A549 (cell line): ENCODE results near the gene P4HTM.

Experiments
- BHLHE40 ChIP-seq: IDR thresholded peaks from 2 replicates; pipeline ENCODE4 v1.6.1; 2012; ENCODE audit warnings: low read depth, low read length, inconsistent platforms
- CTCF ChIP-seq: fragments of >200 bp; sonication (Bioruptor Twin); formaldehyde crosslinking; IDR thresholded peaks from 3 replicates; pipeline ENCODE4 v1.5.1; 2016
- EP300 ChIP-seq, 2 experiments: fragments of >200 bp; sonication (Bioruptor Twin); formaldehyde crosslinking; IDR thresholded peaks; 2 replicates in 1 of 2; 3 replicates in 1 of 2; pipeline ENCODE4 v1.6.1; 2016 to 2017
- TF ChIP-seq, protein P1 (sequence below): IDR thresholded peaks from 2 replicates; pipeline ENCODE4 v1.6.1; 2012

DNA sequence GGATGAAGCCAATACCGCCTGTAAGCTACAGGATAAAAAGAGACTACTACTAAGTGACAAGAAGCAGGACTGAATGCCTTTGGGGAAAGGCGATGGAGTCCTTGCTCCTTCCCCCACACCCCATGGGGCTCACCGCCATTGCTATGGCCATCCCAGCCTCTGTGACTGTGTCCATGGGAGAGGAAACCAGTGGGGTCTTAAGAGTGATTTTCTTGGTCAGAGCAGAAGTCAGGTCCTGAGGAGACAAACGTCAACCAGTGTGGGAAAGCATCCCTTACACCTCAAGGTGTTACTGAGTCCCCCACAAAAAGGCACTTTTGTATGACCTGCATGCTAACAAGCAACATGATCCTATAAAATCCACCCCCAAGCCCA, 38.2 kb downstream of the P4HTM start:
- no peak for TF ChIP-seq CTCF
- no peak for TF ChIP-seq EP300 (IDR thresholded peaks at IDR 0.05)
- TF ChIP-seq BHLHE40 = no peak
- TF ChIP-seq, protein P1, sequence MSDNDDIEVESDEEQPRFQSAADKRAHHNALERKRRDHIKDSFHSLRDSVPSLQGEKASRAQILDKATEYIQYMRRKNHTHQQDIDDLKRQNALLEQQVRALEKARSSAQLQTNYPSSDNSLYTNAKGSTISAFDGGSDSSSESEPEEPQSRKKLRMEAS = no peak
